Measurements from ENCODE around the gene ADCY5.
"Not testable (repeated sequence)": the region's sequence is repeated elsewhere in the genome, so short reads cannot be mapped to it uniquely, and the experiment has no call there.

The ADCY5 gene

DNA sequence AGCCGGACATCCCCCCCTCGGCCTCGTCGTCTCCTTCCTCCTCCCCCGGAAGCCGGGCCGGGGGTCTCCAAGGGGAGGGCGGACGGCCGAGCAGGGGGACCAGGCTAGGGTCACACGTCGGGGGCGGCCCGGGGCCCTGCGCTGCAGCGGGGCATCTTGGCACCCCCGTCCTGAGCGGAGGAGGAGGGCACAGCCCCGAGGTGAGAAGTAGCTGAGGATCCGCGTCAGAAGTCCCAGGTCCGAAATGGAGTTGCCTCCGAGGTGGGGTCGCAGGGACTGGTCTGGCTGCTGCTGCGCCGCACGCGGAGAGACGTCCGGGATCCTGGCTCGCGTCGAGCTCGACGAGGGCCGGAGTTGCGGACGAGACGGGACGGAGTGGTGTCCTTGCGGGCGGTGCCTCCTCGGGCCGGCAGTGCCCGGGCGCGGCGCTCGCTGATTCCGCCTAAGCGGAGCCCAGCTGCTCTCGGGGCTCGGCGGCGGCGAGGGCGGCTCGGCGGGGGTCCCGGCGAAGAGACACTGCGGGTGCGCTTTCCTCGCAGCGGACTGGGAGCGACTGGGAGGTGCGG is at the start of gene ADCY5:
ADCY5 (minus strand) TSS at position 555 of the 566 bp plus-strand sequence; CDS start at position 10, 545 bp downstream.
- DNase-seq = peak in 2 of 3 experiments; percentile 52 to 56

DNA sequence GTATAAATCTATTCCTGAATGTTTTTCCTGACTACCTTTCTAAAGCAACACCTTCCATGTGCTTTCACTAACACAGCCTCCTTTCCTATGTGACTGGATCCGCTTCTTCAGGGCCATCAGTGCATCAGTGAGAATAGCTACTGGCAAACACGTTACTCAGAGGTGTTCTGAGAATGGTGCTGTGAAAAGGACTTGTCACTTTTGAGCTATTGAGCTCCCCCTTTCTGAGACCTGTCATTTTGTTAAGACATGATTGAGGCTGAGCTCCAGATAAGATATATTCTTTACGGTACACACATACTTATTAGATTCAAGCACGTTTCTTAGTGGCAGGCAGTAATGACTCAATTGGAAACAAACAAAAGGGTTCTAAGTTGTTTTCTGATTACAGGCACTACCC is 45.0 kb upstream of the ADCY5 start:
- DNase-seq = no peak

DNA sequence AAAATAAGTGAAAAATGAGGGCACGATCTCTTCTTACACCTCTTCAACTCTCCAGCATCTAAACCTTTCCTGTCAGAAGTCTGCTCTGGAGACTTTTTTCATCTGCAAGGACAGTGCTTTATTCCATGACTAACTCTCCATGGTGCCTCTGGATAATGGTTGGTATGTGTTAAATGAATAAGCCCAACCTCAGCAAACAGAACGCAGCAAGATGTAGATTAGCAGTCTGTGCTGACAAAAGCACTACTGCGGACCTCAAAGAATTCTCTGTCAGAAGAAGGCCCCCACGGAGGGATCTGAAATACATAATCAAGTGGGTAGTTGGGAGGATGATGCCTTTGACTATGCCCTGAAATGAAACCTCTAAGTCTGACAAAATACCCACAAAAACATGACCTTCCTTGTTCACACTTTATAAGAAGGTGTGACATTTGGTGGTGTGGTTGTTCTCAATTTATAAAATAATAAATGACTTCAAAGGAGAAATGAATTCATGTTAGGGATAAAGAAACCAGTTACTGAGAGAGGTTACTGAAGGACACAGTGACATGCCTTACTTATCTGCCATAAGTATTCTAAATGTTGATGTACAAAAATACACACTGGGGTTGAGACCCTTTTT is 43.2 kb upstream of the ADCY5 start:
- DNase-seq = peak in 2 of 3 experiments; percentile 34 to 80

DNA sequence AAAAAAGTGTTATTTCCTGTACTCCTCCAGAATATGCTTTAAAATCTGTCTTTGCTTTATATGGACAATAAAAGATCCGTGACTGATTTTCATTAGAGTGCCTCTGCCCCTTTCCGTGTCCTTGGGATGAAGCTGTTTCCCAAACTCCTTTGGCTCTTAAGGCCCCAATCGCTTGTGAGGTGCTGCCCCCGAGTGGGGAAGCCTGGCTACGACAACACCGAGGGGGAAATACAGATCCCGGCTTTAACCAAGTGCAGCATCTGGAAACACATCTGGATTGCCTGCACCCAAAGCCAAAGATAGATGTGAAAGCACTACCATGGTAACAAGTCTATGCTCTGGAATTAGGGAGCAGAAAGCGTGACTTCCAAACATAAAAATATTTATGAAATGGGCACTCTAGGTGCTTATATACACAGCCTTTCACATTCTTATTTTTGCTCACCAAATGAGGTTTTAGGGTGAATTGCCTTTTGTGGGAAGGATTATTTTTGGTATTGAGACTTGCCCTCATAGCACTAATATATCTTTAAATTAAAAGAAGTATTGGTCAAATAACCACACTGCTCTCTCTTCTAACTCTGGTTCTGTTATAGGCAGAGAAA is 40.6 kb upstream of the ADCY5 start:
- peak; percentile 49 to 78 (median 50) for DNase-seq

DNA sequence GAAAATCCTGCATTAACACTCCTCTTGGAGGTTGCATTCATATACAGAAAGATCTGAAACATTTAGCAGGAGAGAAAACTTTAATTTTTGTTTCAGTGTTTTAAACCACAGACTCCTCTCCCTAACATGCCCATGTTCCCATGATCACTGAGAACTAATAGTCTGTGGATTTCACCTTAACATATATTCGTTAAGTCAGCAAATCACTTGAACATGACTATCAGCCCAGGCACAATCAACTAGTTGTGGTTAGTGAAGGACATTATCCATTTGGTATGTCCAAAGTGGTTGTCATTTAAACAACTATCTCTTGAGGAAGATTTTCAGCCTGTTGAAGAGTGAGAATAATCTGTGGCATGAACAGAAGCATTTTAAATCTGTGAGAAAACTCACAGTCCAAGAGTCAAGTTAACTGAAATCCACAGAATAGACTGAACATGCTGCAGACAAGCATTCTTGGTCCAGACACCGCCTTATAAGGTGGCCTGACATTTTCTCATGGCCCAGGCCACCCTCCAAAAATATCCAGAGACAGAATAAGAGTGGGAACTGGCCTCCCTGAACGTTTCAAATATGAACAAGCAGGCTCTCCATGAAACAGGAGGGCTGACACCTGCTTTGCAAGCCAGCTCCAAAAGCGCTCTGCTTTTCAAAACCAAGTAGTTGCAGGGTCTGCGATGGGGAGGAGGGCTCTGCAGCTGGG is 39.9 kb upstream of the ADCY5 start:
- no peak for DNase-seq

DNA sequence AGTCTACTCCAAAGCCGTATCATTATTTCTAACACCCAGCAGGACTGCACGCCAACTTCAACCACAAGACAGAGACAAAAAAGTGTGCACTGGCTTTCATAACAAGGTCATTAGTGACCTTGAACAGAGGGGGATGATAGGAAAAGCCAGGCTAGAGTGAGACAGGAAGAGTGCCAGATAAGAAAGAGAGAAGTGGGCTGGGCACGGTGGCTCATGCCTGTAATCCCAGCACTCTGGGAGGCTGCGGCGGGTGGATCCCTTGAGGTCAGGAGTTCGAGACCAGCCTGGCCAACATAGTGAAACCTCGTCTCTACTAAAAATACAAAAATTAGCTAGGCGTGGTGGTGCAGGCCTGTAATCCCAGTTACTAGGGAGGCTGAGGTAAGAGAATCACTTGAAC is 38.2 kb upstream of the ADCY5 start:
- DNase-seq = not testable (repeated sequence)

DNA sequence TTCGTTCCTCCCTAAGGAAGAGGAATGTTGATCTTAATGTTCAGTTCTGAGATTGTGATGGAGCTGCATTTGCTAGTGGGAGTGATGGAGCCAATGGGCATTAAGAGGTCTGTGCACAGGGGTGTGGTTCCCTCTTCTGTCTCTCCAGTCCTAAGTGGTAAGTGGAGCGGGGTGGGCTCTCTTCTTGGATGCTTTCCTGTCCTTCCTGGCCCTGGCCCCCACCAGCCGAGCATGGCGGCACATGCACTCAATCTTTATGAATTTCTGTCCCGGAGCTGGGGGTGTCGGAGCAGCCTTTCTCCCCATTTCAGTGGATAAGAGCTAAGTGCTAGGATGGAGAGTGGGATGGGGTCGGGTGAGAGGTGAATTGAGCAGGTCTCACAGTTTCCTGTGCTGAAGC is 37.6 kb upstream of the ADCY5 start:
- DNase-seq = no peak

DNA sequence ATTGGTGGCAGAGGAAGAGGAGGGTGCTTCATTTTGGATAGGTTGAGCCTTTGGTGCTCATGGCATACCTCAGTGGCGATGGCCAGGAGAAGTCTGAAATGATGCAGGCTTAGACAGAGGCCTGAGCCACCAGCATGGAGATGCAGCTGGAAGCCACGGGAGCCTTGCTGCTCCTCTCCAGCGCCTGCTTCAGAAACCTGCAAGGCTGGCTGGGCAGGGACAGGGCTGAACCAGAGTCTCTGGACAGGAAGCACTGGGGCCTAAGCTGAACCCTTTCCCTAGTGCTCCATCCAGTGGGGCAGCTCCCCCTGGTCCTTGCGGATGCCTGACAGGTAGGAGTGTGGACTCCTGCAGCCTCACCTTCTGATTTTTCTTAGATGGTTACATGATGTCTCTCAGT is 36.7 kb upstream of the ADCY5 start:
- no peak for DNase-seq

DNA sequence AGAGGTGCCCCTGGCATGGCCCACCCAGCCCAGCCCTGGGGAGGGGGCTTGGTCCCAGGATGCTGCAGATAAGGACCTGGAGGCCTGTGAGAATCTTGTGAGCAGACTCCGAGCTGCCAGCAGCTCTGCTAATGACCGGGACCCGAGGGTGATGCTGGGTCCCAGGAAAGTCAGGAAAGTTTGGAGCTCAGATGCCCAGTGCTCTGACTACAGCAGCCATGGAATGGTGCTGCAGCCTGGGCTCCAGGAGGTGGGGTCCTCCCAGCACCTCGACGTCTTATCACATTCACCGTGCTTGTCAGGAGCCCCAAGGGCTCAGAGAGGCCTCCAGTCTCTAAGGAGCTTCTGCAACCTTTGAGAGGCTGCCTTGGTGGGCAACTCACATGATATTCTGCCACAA is 34.3 kb upstream of the ADCY5 start:
- no peak for DNase-seq

DNA sequence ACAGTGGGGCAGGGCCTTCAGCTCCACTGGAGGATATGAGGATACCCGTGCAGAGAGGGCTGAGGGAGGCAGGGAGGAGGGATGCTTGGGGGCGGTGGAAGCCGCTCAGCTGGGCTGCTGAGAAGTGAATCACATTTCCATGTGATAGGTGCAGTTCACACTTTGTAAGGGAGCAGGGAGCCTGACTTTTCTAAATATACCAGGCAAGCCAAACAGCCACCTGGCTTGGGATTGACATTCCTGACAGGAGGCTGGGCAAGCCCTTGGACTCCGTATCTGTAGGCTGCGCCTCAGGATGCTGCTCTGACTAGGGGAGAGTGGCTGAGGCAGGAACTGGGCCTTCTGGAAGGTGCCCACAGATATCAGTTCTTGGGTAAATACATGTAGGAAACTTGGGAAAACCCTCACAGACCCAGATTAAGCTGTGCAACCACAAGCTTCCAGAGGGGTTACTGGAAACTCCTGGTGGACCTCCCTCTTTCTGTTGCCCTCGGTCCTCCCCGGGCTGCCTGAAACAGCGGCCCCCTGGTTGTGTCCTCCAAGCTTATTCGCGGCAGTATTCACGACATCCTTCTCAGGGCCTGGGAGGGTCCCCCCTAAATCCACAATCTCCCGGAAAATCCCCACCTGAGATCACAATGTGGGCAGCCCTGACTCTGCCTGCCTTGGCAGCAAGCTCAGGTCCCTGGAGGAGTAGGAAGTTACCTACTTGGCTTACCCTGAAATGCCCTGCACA is 33.0 kb upstream of the ADCY5 start:
- DNase-seq = no peak

DNA sequence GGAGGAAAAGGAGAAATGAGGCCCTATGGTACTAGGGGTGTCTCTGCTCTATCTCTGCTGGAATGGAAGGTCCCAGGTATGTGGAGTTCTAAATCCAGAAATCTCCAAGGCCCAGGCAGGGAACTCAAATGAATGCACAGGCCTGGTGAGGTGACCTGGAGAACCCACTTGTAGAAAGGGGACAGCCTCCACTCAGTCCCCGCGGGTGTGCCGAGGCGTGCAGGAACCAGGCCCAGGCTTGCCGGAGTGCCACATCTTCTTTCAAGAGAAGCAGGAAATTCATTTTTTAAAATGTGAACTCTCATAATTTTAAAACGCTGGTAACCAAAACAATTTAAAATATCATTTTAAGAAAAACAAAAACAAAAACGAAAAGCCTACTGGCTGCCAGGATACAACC is 32.2 kb upstream of the ADCY5 start:
- no peak for DNase-seq

DNA sequence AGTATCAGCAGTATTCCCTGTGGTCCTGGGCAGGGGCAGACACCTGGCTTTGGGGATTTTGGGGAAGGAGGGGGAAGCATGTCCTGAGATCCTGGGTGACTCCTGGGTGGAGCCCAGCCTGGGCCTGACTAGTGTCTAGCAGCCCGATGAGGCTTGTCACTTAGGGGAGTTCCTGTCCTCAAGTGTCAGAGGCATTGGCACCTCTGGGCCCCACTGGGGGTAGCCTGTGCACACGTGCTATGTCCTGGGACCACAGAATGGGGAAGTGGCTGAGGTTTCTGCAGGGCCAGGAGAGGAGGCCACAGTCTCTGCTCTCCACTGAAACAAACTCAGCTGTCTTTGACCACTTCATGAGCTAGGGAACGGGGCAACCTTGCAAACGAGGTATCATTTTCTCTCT is 31.5 kb upstream of the ADCY5 start:
- DNase-seq = no peak

DNA sequence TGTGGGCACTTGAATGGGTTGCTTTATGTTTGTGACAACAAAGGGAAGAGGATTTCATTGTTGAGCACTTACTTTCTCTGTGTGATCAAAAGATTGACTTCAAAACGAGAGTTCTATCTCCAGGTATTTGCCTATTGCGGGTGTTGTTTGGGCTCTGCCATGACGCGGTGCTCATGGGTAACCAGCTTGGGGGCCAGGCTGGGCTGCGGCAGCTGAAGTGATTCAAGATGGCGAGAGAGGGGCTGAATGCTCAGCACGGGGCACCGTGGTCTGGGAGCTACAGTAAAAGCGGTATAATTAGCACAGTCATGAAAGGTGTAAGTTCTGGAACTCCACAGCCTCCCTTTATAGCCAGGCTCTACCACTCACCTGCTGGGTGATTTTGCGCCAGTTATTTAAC is 31.0 kb upstream of the ADCY5 start:
- DNase-seq = no peak

DNA sequence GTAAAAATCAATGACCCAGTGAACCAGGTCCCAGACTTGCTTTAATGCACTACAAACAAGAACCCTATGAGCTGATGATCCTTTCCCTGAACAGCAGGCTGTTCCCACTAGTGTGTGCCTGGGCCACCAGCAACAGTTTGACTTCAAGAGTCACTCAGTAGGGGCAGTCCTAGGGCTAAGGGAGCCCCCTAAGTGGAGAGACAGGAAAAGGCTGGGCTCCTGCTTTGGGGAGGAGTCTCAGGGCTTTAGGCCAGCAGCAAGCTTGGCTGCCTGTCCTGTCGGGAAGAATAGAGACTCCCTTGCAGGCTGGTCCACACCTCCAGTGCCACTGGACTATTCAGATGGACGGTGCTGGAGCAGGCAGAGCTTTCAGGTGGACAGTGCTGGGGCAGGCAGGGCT is 29.4 kb upstream of the ADCY5 start:
- no peak for DNase-seq

DNA sequence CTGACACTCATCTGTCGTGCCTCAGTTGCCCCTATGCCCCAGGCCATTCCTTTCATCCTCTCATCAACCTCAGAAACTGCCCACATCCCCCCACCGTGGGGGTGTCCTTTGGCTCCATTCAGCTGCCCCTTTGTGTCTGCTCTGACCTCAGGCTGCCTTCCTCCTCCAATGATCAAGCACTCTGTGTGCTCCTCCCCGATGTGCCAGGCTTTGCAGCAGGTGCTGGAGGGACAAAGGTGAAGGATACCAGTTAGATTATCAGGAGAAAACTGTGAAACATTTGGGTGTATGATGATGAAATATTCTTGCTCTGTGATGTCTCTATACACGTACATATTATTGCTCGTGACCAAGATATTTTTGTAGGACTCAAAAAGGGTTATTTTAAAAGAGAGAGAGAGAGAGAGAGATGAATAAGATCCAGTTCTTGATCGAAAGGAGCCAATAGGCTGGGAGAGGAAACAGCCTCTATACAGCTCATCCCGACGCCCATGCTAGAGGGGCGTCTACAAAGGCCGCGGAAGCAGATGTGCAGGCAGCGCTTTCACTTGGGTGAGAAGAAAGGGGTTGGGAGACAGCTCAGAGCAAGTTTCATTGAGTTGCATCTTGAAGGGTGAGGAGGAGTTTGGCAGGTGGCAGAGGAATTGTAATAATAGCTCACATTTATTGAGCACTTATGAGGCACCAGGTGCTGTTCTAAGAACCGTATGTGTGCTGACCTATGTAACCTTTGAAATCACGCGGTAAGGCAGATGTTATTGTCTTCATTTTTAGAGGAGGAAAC is 28.3 kb upstream of the ADCY5 start:
- peak in 2 of 3 experiments; percentile 7 to 26 for DNase-seq

DNA sequence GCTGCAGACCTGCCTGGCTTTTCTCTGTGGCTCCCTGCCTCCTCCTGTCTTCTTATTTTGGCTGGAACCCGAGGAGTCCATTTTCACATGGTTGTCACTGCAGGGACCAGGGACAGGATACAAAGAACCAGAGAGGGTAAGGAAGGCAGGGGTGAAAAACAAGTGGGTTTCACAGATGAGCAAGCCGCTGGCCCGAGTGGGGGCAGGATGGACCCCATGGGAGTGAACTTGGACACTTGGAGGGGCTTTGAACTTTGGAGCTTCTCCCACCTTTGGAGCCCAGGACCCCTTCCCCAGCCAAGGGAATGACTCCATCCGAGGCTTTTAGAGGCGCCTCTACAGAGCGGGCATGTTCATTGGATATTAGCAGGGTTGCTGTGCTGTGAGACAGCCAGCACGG is 26.9 kb upstream of the ADCY5 start:
- no peak for DNase-seq

DNA sequence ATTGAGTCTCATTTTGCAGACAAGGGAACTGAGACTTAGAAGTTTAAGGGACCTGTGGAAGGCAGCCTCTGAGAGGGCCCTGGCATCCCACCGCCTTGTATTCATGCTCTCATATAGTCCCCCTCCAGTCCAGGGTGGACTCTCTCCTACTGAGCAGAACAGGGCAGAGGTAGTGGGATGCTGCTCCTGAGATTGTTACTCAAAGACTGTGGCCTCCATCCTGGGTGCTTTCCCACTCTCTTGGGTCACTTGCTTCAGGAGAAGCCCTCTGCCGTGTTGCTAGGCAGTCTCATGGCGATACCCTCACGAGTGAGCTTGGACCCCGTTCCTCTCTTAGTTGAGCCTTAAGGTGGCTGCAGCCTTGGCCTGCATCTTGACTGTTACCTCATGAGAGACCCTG is 22.2 kb upstream of the ADCY5 start:
- no peak for DNase-seq

DNA sequence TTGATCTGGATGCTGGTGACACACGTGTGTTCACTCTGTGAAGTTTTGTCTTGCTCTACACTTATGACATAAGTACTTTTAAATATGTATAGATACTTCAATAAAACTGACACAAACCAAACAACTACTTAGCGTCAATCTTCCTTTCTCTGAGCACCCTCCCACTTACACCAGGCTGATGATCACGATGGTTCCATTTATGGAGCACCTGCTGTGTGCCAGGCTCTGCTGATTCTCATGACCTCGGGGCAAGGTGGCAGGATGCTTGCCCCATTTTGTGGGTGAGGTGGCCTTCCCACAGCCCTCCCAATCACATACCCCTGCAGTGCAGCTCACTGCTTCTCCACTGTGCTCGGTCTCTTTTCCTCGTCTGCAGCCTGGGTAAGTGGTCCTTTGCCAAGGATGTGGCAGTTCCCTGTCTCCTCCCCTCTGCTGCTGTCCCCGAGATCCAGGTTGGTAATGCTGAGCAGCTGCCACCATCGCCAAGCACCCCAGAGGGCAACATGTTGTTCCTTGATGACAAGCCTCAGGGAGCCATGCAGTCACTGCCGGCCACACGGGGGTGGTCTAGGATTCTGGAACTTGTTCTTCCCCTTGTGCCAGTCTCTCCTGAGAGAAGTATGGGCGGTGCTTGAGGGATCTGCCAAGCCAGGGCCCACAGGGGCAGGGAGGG is 20.6 kb upstream of the ADCY5 start:
- DNase-seq = no peak

DNA sequence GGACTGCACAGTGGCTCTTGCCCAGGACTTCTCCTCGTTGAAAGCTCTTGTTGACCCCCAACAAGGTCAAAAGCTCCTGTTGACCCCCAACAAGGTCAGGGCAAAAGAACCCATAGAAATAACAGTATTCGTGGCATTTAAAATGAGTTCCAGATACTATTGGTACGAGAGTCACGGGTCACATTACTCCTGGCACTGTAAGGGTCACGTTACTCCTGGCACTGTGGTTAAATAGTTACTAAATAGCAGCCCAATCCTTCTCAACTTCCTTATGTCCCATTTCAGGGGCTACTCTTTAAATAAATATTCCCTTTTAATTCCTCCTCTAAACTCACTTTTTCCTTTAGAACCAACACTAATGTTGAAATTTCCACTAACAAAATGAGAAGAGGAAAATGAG is 18.2 kb upstream of the ADCY5 start:
- DNase-seq = no peak

DNA sequence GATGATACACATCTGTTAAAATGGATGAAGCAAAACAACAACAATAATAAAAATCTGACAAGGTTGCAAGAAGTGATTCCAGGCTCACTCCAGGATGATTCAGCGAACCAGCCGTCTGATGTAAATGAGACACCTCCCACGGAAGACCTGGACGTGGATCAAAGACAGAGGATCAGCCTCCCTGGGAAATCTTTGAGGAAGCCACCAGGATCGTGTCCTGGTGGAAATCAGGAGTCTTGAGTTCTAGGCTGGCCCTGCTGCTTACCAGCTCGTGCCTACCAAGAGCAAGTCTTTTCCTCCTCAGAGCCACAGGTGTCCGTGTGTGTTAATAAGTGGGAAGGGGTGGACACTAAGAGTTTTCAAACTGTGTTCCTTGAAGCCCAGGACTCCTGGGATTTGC is 15.3 kb upstream of the ADCY5 start:
- no peak for DNase-seq

DNA sequence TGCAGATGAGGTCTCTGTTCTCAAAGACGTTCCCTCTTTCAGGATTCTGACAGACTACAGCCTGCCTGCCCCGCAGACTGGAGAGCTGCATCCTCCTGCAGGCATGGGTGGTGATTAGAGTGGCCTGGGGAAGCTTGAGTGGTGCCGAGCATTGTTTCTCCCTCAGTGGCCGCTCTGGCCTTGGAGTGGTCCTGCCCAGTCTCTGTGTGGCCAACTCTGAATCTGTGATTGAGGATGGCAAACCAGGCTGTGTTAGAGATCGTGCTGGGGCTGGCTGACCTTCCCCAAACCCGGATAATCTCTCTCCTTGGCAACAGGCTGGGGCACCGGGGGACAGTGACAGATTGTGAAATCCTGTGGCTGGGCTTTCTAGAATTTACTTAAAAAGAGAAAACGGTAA is 11.0 kb upstream of the ADCY5 start:
- no peak for DNase-seq

DNA sequence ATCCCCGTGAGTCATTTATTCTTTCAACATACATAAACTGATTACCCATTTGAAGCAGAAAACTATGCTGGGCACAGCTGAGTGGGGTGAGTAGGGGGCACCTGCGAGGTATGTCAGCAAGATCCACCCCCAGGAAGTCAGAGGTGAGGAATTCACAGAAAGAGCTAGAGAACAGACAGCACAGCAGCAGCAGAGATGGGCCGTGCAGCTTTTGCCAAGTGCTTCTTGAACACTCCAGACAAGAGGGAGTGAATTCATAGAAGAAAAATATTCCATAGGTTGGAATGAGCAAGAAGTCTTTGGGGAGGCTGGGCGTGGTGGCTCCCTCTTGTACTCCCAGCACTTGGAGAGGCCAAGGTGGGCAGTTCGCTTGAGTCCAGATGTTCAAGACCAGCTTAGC is 9.4 kb upstream of the ADCY5 start:
- no peak for DNase-seq
